Astrocyte (in vitro differentiated cells and primary cell): ENCODE results near the gene KATNA1. TPM values are rescaled to one million over a fixed set of nuclear protein-coding genes. Genes with fewer than 3 reads are reported as not detected.

Experiments used
- DNase-seq: peaks from one replicate; pipeline ENCODE4 v3.0.0-alpha.2; 2010; ENCODE audit warnings: low read depth
- FAIRE-seq: peaks from 2 replicates; lab custom pipeline; 2011; peaks lifted over from hg19 to GRCh38; lab: Jason Lieb, UNC
- H2AFZ ChIP-seq: 2 replicates; pipeline ENCODE4 v1.6.0; 2012; ENCODE audit warnings: low read depth, low read length, inconsistent platforms
- H3K27ac ChIP-seq: 2 replicates; pipeline ENCODE4 v1.5.1; 2011; ENCODE audit warnings: low read depth, low read length, inconsistent platforms
- H3K27me3 ChIP-seq: 2 replicates; pipeline ENCODE4 v1.6.0; 2011; ENCODE audit warnings: low read length, inconsistent platforms; ENCODE audit not compliant: insufficient read depth
- H3K36me3 ChIP-seq: 2 replicates; pipeline ENCODE4 v1.5.1; 2011; ENCODE audit warnings: low read length, inconsistent platforms; ENCODE audit not compliant: insufficient read depth
- H3K4me1 ChIP-seq: 2 replicates; pipeline ENCODE4 v1.5.1; 2011; ENCODE audit warnings: low read length, inconsistent platforms; ENCODE audit not compliant: insufficient read depth
- H3K4me2 ChIP-seq: 2 replicates; pipeline ENCODE4 v1.6.0; 2012; ENCODE audit warnings: low read length, inconsistent platforms
- H3K4me3 ChIP-seq: 2 replicates; pipeline ENCODE4 v1.5.1; 2011; ENCODE audit warnings: low read depth, mild to moderate bottlenecking, low read length, inconsistent platforms; ENCODE audit not compliant: insufficient read depth
- H3K79me2 ChIP-seq: 2 replicates; pipeline ENCODE4 v1.6.0; 2012; ENCODE audit warnings: mild to moderate bottlenecking, low read length, inconsistent platforms; ENCODE audit not compliant: insufficient read depth
- H3K9ac ChIP-seq: 2 replicates; pipeline ENCODE4 v1.6.0; 2012; ENCODE audit warnings: mild to moderate bottlenecking, low read length, inconsistent platforms
- H3K9me3 ChIP-seq: 2 replicates; pipeline ENCODE4 v1.5.1; 2012; ENCODE audit warnings: low read depth, mild to moderate bottlenecking, low read length, inconsistent platforms; ENCODE audit not compliant: insufficient read depth
- H4K20me1 ChIP-seq: 2 replicates; pipeline ENCODE4 v1.6.0; 2012; ENCODE audit warnings: low read length, inconsistent platforms; ENCODE audit not compliant: insufficient read depth
- H3K27ac Mint-ChIP-seq: one replicate; pipeline ENCODE4 v1.8.0; 2021; ENCODE audit warnings: mild to moderate bottlenecking, mixed read lengths; ENCODE audit not compliant: unreplicated experiment
- H3K27me3 Mint-ChIP-seq: one replicate; pipeline ENCODE4 v1.8.0; 2021; ENCODE audit warnings: low read depth, mixed read lengths; ENCODE audit not compliant: unreplicated experiment
- H3K36me3 Mint-ChIP-seq: one replicate; pipeline ENCODE4 v1.8.0; 2021; ENCODE audit warnings: low read depth, mixed read lengths; ENCODE audit not compliant: unreplicated experiment
- H3K4me1 Mint-ChIP-seq: one replicate; pipeline ENCODE4 v1.8.0; 2021; ENCODE audit warnings: low read depth, mixed read lengths; ENCODE audit not compliant: unreplicated experiment
- H3K4me3 Mint-ChIP-seq: one replicate; pipeline ENCODE4 v1.8.0; 2021; ENCODE audit warnings: mild to moderate bottlenecking, moderate library complexity, mixed read lengths; ENCODE audit not compliant: unreplicated experiment
- H3K9me3 Mint-ChIP-seq: one replicate; pipeline ENCODE4 v1.8.0; 2021; ENCODE audit warnings: mild to moderate bottlenecking, mixed read lengths; ENCODE audit not compliant: unreplicated experiment
- EZH2 ChIP-seq: IDR thresholded peaks from 2 replicates; pipeline ENCODE4 v1.6.1; 2012; ENCODE audit warnings: mild to moderate bottlenecking, low read length, inconsistent platforms; ENCODE audit not compliant: insufficient read depth
- total RNA-seq: library from RNA; stranded (reverse); gene quantifications from 2 replicates; pipeline ENCODE4 v1.2.1, GENCODE V29; 2021
- TF ChIP-seq, protein P1 (sequence below): IDR thresholded peaks from 2 replicates; pipeline ENCODE4 v1.5.1; 2011; ENCODE audit warnings: low read depth, mild to moderate bottlenecking, inconsistent platforms, low read length, moderate library complexity; ENCODE audit not compliant: insufficient read depth

KATNA1 gene
- total RNA-seq, 1 donor from 2014 or later = 14.3 TPM

DNA sequence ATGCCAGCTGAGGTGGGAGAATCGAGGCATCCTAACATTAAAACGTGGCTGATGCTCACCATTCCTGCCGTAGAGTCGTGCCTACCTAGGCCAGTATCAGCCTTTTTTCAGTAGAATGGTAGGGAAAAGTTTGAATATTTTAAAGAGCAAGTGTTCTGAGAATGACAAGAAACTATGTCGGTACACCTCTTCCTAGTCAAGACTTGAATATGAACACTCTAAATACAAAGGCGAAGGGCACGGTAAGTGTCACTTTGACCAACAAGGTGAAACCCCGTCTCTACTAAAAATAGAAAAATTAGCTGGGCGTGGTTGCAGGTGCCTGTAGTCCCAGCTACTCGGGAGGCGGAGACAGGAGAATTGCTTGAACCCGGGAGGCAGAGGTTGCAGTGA is 81.3 kb downstream of the KATNA1 start:
- DNase-seq = no peak
- H3K4me3 Mint-ChIP-seq = peak overlapping the region; percentile 87
- no peaks in the 10 kb centered on the region for H3K4me1 Mint-ChIP-seq
- H3K36me3 ChIP-seq = no peaks in the 10 kb centered on the region
- H3K27ac ChIP-seq = no peak overlapping the region
- H2AFZ ChIP-seq = peak overlapping the region; percentile 91
- no peak for FAIRE-seq
- peak overlapping the region; percentile 90 for H3K9ac ChIP-seq
- H3K4me2 ChIP-seq = peak overlapping the region; percentile 87
- TF ChIP-seq, protein P1, sequence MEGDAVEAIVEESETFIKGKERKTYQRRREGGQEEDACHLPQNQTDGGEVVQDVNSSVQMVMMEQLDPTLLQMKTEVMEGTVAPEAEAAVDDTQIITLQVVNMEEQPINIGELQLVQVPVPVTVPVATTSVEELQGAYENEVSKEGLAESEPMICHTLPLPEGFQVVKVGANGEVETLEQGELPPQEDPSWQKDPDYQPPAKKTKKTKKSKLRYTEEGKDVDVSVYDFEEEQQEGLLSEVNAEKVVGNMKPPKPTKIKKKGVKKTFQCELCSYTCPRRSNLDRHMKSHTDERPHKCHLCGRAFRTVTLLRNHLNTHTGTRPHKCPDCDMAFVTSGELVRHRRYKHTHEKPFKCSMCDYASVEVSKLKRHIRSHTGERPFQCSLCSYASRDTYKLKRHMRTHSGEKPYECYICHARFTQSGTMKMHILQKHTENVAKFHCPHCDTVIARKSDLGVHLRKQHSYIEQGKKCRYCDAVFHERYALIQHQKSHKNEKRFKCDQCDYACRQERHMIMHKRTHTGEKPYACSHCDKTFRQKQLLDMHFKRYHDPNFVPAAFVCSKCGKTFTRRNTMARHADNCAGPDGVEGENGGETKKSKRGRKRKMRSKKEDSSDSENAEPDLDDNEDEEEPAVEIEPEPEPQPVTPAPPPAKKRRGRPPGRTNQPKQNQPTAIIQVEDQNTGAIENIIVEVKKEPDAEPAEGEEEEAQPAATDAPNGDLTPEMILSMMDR = no peak
- no peaks in the 10 kb centered on the region for H3K27me3 Mint-ChIP-seq
- H3K4me3 ChIP-seq = peak overlapping the region; percentile 74
- no peaks in the 10 kb centered on the region for H3K9me3 Mint-ChIP-seq
- H3K36me3 Mint-ChIP-seq = no peaks in the 10 kb centered on the region
- H3K27me3 ChIP-seq = no peaks in the 10 kb centered on the region
- H3K9me3 ChIP-seq = no peaks in the 10 kb centered on the region
- peaks cover 14% of the 10 kb centered on the region for H4K20me1 ChIP-seq
- H3K27ac Mint-ChIP-seq = peak overlapping the region; percentile 62
- H3K79me2 ChIP-seq = peaks cover 37% of the 10 kb centered on the region
- H3K4me1 ChIP-seq = peaks cover 15% of the 10 kb centered on the region

DNA sequence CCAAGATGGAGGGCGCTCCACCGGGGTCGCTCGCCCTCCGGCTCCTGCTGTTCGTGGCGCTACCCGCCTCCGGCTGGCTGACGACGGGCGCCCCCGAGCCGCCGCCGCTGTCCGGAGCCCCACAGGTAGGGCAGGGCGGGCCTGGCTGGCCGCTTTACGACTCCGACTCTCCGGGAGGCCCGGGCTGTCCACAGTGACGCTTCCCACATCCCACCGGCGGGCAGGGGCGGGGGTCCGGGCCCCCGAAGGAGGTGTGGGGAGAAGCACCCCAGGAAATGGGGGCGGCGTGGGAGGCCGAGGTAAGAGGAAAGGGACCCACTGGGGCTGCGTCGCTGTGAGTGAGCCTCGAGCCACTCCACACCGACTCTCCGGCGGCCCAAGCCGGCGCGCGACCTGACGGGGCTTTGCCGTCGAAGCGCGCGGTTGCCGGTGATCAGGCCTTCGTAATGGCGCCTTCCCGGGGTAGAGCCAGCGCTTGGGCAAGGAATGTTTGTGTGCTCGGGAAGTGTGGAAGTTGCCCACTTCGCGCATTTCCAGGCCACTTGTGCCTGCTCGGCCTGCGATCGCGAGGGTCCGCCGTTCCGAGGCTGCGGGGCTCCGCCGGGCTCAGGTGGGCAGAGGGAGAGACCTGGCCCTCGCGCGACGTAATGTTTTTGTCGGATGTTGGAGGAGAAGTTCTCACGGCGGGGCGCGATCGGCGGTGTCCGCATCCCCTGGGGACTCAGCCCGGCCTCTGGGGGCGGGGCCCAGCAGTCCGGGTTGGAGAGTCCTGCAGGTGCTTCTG is 81.9 kb downstream of the KATNA1 start:
- FAIRE-seq (no peak), DNase-seq (peak; percentile 18)
- H3K36me3 ChIP-seq = no peaks in the 10 kb centered on the region
- H3K4me3 ChIP-seq = peak overlapping the region; percentile 74
- H2AFZ ChIP-seq = peak overlapping the region; percentile 91
- H3K79me2 ChIP-seq = peaks cover 34% of the 10 kb centered on the region
- peaks cover 14% of the 10 kb centered on the region for H4K20me1 ChIP-seq
- Mint-ChIP-seq H3K4me3 (peak overlapping the region; percentile 87), H3K9me3 (no peaks in the 10 kb centered on the region), H3K27me3 (no peaks in the 10 kb centered on the region), H3K36me3 (no peaks in the 10 kb centered on the region), H3K4me1 (no peaks in the 10 kb centered on the region), H3K27ac (peak overlapping the region; percentile 18)
- no peaks in the 10 kb centered on the region for H3K9me3 ChIP-seq
- no peak for TF ChIP-seq EZH2
- TF ChIP-seq, protein P1 = no peak
- H3K9ac ChIP-seq = peak overlapping the region; percentile 90
- H3K27ac ChIP-seq = peak overlapping the region; percentile 74
- H3K4me2 ChIP-seq = peak overlapping the region; percentile 87
- H3K27me3 ChIP-seq = no peaks in the 10 kb centered on the region
- peaks cover 15% of the 10 kb centered on the region for H3K4me1 ChIP-seq
